ENCODE measurements around the gene PPP2R3B.
"Not testable (repeated sequence)": the region's sequence is repeated elsewhere in the genome, so short reads cannot be mapped to it uniquely, and the experiment has no call there.

Gene PPP2R3B

DNA sequence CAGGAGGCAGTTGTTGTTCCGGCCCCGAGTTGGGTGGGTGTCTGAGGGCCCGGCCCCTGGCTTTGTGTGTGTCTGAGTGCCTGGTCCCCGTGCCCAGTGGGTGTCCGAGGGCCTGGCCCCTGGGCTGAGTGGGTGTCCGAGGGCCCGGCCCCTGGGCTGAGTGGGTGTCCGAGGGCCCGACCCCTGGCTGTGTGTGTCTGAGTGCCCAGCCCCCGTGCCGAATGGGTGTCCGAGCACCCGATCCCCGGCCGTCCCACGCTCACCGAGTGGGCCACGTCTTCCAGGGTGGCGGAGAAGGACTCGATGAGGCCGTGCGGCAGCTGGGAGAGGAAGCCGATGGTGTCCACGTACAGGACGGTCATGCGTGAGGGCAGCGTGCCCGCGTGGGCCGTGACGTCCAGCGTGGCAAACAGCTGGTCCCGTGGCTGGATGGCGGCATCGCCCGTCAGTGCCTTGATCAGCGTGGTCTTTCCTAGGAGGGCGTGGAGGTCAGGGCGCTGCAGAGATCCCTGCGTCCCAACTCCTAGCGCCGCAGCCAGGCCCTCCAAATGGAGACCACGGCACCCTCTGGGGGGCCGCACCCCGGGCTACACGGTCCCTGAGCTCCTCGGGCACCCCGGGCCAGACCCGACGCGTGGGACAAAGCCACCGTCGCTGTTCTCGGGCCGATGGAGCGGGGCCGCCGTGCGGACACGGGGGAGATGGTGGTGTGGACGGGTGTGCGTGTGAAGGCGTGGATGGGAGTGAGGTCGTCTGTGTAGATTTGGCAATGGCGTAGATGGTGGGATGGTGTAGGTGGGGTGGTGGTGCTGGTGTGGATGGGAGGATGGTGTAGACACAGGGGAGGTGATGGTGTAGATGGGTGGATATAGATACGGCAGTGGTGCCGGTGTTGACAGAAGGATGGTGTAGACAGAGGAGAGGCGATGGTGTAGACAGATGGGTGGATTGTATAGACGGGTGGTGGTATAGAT, 75.3 kb downstream of the PPP2R3B start:
- Histone ChIP-seq H3K4me3 (no peak overlapping the region), H3K4me1 (peaks cover 0 to 3% (median 0%) of the 10 kb centered on the region in 4 donors), H3K9me3 (no peaks in the 10 kb centered on the region), H3K27me3 (no peaks in the 10 kb centered on the region), H3K36me3 (peaks cover 65 to 91% (median 79%) of the 10 kb centered on the region in 3 donors), H3K27ac (no peak overlapping the region)
- TF ChIP-seq, protein P1, sequence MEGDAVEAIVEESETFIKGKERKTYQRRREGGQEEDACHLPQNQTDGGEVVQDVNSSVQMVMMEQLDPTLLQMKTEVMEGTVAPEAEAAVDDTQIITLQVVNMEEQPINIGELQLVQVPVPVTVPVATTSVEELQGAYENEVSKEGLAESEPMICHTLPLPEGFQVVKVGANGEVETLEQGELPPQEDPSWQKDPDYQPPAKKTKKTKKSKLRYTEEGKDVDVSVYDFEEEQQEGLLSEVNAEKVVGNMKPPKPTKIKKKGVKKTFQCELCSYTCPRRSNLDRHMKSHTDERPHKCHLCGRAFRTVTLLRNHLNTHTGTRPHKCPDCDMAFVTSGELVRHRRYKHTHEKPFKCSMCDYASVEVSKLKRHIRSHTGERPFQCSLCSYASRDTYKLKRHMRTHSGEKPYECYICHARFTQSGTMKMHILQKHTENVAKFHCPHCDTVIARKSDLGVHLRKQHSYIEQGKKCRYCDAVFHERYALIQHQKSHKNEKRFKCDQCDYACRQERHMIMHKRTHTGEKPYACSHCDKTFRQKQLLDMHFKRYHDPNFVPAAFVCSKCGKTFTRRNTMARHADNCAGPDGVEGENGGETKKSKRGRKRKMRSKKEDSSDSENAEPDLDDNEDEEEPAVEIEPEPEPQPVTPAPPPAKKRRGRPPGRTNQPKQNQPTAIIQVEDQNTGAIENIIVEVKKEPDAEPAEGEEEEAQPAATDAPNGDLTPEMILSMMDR (IDR thresholded peaks at IDR 0.05), result no peak
- peak; percentile 18 to 59 for DNase-seq
- intact Hi-C loops (cut with DNase I; ENCODE audit: low total_unique reads), result loop anchor here (10.0 kb wide), 1 partner anchor 1083 kb away; the partner anchor contains the start of gene SLC25A6

DNA sequence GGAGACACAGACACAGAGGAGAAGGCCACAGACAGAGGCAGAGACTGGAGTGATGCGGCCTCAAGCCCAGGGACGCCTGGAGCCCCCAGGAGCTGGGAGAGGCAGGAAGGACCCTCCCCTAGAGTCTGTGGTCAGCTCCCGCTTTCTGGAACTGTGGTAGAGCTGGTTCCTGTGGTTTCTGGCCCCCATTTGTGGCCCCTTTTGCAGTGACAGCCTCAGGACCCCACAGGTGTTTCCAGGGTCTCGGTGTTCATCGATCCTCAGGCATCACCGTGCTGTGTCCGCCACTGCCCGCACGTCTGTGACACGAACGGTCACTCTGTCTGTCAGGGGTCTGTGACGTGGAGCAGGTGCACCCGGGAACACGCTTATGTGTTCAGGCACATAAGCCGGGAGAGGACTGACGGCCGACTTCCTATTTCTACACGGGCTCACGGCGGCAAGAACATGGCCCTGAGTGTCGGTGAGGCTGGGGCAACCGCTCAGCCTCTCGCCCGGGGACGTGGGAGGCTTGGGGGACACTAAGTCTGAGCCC, 76.0 kb downstream of the PPP2R3B start:
- TF ChIP-seq, protein P1 (IDR thresholded peaks at IDR 0.05), result no peak
- Histone ChIP-seq H3K4me1 (no peaks in the 10 kb centered on the region), H3K27ac (no peak overlapping the region), H3K36me3 (peaks cover 72 to 96% (median 84%) of the 10 kb centered on the region in 3 donors), H3K9me3 (no peaks in the 10 kb centered on the region), H3K4me3 (no peak overlapping the region), H3K27me3 (no peaks in the 10 kb centered on the region)
- DNase-seq, result peak; percentile 3 to 42
- intact Hi-C loops (cut with DNase I; ENCODE audit: low total_unique reads), result loop anchor here (10.0 kb wide), 1 partner anchor 1084 kb away; the partner anchor contains the start of gene SLC25A6

DNA sequence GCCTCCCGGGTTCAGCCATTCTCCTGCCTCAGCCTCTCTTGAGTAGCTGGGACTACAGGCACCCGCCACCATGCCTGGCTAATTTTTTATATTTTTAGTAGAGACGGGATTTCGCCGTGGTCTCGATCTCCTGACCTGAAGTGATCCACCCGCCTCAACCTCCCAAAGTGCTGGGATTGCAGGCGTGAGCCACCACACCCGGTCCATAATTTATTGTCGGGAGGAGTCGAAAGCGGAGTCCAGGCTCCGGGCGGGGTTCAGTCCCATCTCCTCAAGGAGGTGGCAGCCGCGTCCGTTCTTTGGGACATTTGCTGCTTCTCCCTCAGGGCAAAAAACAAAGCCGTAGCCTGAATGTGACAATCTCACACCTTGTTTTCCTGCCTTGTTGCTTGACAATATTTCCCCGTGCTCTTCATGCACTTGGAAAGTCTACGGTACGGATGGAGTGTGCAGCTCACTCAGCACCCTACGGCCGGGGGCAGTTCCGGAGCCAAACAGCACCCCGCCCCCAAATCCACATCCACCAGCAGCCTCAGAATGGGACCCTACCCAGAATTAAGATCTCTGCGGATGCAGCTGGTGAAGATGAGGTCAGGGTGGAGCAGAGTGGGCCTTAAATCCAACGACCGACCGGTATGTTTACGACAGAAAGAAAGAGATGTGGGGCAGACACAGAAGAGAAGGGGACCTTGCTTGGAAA, 77.7 kb downstream of the PPP2R3B start:
- Histone ChIP-seq H3K36me3 (peaks cover 74 to 100% (median 87%) of the 10 kb centered on the region in 3 donors), H3K4me3 (no peak overlapping the region)
- intact Hi-C loops (cut with DNase I; ENCODE audit: low total_unique reads), result no loop called here

DNA sequence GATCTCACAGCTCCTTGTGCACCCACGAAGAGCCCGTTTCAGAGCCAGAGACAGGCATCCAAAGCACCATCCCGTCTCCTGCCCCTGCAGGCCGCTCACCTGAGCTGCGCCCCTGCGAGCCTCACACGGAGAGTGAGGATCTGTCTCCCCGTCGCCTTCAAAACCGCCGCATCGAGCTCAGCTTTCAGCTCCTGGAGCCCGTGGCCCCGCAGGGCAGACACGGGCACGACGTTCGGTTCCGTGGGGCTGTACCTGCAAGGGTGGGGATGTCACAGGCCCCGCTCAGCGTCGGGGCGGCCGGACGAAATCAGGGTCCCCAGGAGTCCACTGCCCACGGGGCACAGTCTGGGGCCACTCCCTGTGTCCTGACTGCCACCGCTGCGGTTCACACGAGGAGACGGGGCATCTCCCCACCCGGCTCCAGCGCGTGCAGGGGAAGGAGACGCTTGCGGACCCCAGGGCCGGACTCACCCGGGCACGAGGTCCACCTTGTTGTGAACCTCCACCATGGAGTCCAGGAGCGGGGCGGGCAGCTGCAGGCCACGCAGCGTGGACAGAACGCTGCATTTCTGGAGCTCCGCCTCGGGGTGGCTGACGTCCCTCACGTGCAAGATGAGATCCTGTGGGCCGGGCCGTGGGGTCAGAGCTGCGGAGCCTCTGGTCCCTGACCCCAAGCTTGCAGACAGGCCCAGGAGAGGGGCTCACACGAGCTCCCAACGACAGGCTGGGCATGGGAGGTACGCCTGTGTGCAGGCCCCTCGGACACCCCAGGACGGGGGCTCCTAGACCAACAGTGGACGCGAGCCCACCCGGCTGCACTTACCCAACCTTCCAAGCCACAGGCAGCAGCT, 79.2 kb downstream of the PPP2R3B start:
- H3K4me3 ChIP-seq, result no peak overlapping the region
- peaks cover 0 to 12% (median 0%) of the 10 kb centered on the region in 3 donors for H3K9me3 ChIP-seq
- no peaks in the 10 kb centered on the region for H3K4me1 ChIP-seq
- intact Hi-C loops (cut with DNase I; ENCODE audit: low total_unique reads), result no loop called here
- H3K27ac ChIP-seq, result no peak overlapping the region
- peaks cover 66 to 100% (median 84%) of the 10 kb centered on the region in 3 donors for H3K36me3 ChIP-seq
- TF ChIP-seq, protein P1 (IDR thresholded peaks at IDR 0.05), result no peak
- no peaks in the 10 kb centered on the region for H3K27me3 ChIP-seq
- DNase-seq, result peak; percentile 18 to 61

More for the DNA sequence above, 77.7 kb downstream of the PPP2R3B start:
- peaks cover 0 to 10% (median 0%) of the 10 kb centered on the region in 3 donors for H3K9me3 ChIP-seq
- no peak overlapping the region for H3K27ac ChIP-seq
- no peaks in the 10 kb centered on the region for H3K27me3 ChIP-seq
- TF ChIP-seq, protein P1 (IDR thresholded peaks at IDR 0.05), result no peak
- no peaks in the 10 kb centered on the region for H3K4me1 ChIP-seq
- DNase-seq, result peak; percentile 18 to 51

DNA sequence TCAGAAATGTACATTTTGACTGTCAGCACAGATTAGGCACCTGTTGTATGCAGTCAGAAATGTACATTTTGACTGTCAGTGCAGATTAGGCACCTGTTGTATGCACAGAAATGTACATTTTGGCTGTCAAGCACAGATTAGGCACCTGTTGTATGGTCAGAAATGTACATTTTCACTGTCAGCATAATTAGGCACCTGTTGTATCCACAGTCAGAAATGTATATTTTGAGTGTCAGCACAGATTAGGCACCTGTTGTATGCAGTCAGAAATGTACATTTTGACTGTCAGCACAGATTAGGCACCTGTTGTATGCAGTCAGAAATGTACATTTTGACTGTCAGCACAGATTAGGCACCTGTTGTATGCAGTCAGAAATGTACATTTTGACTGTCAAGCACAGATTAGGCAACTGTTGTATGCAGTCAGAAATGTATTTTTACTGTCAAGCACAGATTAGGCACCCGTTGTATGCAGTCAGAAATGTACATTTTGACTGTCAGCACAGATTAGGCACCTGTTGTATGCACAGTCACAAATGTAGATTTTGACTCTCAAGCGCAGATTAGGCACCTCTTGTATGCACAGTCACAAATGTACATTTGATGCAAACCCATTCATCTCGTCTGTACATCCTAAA, 80.0 kb downstream of the PPP2R3B start:
- H3K27me3 ChIP-seq; DNase-seq; intact Hi-C loops (cut with DNase I; ENCODE audit: low total_unique reads); H3K27ac ChIP-seq; H3K4me3 ChIP-seq; H3K4me1 ChIP-seq: not testable (repeated sequence)
- Histone ChIP-seq H3K9me3 (peaks cover 0 to 12% (median 3%) of the 10 kb centered on the region in 3 donors), H3K36me3 (peaks cover 62 to 100% (median 84%) of the 10 kb centered on the region in 3 donors)

DNA sequence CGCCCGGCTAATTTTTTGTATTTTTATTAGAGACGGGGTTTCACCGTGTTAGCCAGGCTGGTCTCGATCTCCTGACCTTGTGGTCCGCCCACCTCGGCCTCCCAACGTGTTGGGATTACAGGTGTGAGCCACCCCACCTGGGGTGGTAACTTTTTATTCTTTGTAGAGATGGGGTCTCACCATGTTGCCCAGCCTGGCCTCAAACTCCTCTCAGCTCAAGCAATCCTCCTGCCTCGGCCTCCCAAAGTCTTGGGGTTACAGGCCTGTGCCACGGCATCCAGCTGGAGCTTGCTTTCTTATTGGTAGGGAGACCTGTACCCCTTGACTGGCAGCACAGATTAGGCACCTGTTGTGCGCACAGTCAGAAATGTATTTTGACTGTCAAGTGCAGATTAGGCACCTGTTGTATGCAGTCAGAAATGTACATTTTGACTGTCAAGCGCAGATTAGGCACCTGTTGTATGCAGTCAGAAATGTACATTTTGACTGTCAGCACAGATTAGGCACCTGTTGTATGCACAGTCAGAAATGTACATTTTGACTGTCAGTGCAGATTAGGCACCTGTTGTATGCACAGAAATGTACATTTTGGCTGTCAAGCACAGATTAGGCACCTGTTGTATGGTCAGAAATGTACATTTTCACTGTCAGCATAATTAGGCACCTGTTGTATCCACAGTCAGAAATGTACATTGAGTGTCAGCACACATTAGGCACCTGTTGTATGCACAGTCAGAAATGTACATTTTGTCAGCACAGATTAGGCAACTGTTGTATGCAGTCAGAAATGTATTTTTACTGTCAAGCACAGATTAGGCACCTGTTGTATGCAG, 80.7 kb downstream of the PPP2R3B start:
- H3K4me1 ChIP-seq; H3K27me3 ChIP-seq; intact Hi-C loops (cut with DNase I; ENCODE audit: low total_unique reads); H3K4me3 ChIP-seq; H3K27ac ChIP-seq: not testable (repeated sequence)
- Histone ChIP-seq H3K36me3 (peaks cover 56 to 100% (median 82%) of the 10 kb centered on the region in 3 donors), H3K9me3 (peaks cover 0 to 12% (median 7%) of the 10 kb centered on the region in 3 donors)
- peak in 1 of 2 donors; percentile 10 for DNase-seq

Data from tibial artery (tissue), 4 donors.